Cardiac muscle cell (in vitro differentiated cells and primary cell): Measurements from ENCODE around the gene SMAD6. TPM values are rescaled to one million over a fixed set of nuclear protein-coding genes. Genes with fewer than 3 reads are reported as not detected.

Experiments
- DNase-seq, 2 donors: peaks; one replicate each; pipeline versions ENCODE4 v3.0.0 to v3.0.0-alpha.2; 2010 to 2017; ENCODE audit warnings: low read depth in 1 of 2, low spot score in 1 of 2
- H3K27ac ChIP-seq: fragments of 200-600 bp; sonication (generic); 2 replicates; pipeline ENCODE4 v1.5.1; 2016
- H3K27me3 ChIP-seq: fragments of 200-600 bp; sonication (generic); 2 replicates; pipeline ENCODE4 v1.6.0; 2016; ENCODE audit warnings: control low read depth
- H3K36me3 ChIP-seq: fragments of 200-600 bp; sonication (generic); 2 replicates; pipeline ENCODE4 v1.5.1; 2016; ENCODE audit warnings: control low read depth
- H3K4me1 ChIP-seq: fragments of 200-600 bp; sonication (generic); 2 replicates; pipeline ENCODE4 v1.8.1; 2017; ENCODE audit warnings: low read depth, mild to moderate bottlenecking, mixed run types
- H3K4me3 ChIP-seq: fragments of 200-600 bp; sonication (generic); 2 replicates; pipeline ENCODE4 v1.5.1; 2016; ENCODE audit warnings: mild to moderate bottlenecking
- H3K9me3 ChIP-seq: fragments of 200-600 bp; sonication (generic); 2 replicates; pipeline ENCODE4 v1.5.1; 2017; ENCODE audit warnings: low read depth, mild to moderate bottlenecking, control low read depth
- CTCF ChIP-seq: IDR thresholded peaks from 2 replicates; pipeline ENCODE4 v1.5.1; 2012; ENCODE audit warnings: low read depth, mild to moderate bottlenecking, low read length
- polyA plus RNA-seq: library from polyadenylated mRNA; unstranded; fragments of >200 nt; fragmentation: Nextera tagmentation; extraction: Ambion mirVana; gene quantifications from 2 replicates; pipeline ENCODE4 v1.2.1, GENCODE V29; 2016
- total RNA-seq: library from RNA; depleted of rRNA; stranded (reverse); fragments of >200 nt; gene quantifications from 2 replicates; pipeline ENCODE4 v1.2.3, GENCODE V29; 2016

The SMAD6 gene
- 232 and 274 TPM in 2 replicates for total RNA-seq
- polyA plus RNA-seq: 106 and 155 TPM in 2 replicates

GRCh38 chr15:66702035-66702786 is at the start of gene SMAD6:
Gene SMAD6 (plus strand): TSS chr15:66702236. CDS start chr15:66703259, 1,023 bp downstream.
- DNase-seq: peak; percentile 99
- no peaks in the 10 kb centered on the region for H3K27me3 ChIP-seq
- peaks cover 18% of the 10 kb centered on the region for H3K36me3 ChIP-seq
- H3K4me1 ChIP-seq: peaks cover 17% of the 10 kb centered on the region
- H3K9me3 ChIP-seq: no peaks in the 10 kb centered on the region
- peak within 1 kb of the TSS; percentile 97 for H3K27ac ChIP-seq
- H3K4me3 ChIP-seq: peak within 1 kb of the TSS; percentile 100
- no peak for TF ChIP-seq CTCF

GRCh38 chr15:66652806-66653205 is 49.2 kb upstream of the SMAD6 start:
- no peak for TF ChIP-seq CTCF

GRCh38 chr15:66653398-66653797 is 48.6 kb upstream of the SMAD6 start:
- Histone ChIP-seq H3K27me3 (no peaks in the 10 kb centered on the region), H3K36me3 (no peaks in the 10 kb centered on the region), H3K9me3 (no peaks in the 10 kb centered on the region), H3K27ac (peak overlapping the region; percentile 59), H3K4me1 (peaks cover 54% of the 10 kb centered on the region), H3K4me3 (no peak overlapping the region)
- TF ChIP-seq CTCF: no peak
- DNase-seq: no peak

More at GRCh38 chr15:66652806-66653205, 49.2 kb upstream of the SMAD6 start:
- no peak overlapping the region for H3K4me3 ChIP-seq
- H3K27ac ChIP-seq: peak overlapping the region; percentile 59
- H3K36me3 ChIP-seq: no peaks in the 10 kb centered on the region
- no peaks in the 10 kb centered on the region for H3K27me3 ChIP-seq
- H3K9me3 ChIP-seq: no peaks in the 10 kb centered on the region
- no peak for DNase-seq
- H3K4me1 ChIP-seq: peaks cover 54% of the 10 kb centered on the region

GRCh38 chr15:66653852-66654251 is 48.2 kb upstream of the SMAD6 start:
- Histone ChIP-seq H3K27me3 (no peaks in the 10 kb centered on the region), H3K9me3 (no peaks in the 10 kb centered on the region), H3K36me3 (no peaks in the 10 kb centered on the region), H3K4me1 (peaks cover 54% of the 10 kb centered on the region), H3K27ac (peak overlapping the region; percentile 59), H3K4me3 (no peak overlapping the region)
- DNase-seq: no peak
- TF ChIP-seq CTCF: no peak

- no peaks in the 10 kb centered on the region for H3K27me3 ChIP-seq
- no peak overlapping the region for H3K4me3 ChIP-seq
- TF ChIP-seq CTCF: no peak
- no peaks in the 10 kb centered on the region for H3K36me3 ChIP-seq
- peak overlapping the region; percentile 59 for H3K27ac ChIP-seq
- peaks cover 53% of the 10 kb centered on the region for H3K4me1 ChIP-seq
- DNase-seq: no peak
- H3K9me3 ChIP-seq: no peaks in the 10 kb centered on the region
Measured at GRCh38 chr15:66654361-66654738, 47.7 kb upstream of the SMAD6 start.
